ENCODE results near the gene CRB1. TPM values are rescaled to one million over a fixed set of nuclear protein-coding genes. Genes with fewer than 3 reads are reported as not detected.

CRB1 gene
- polyA plus RNA-seq, 4 donors: 2.3 to 3.7 (median 2.8) TPM

- no peak for DNase-seq (ENCODE audit: low read depth in 4 of 4, low spot score in 2 of 4)
Observed at GRCh38 chr1:197302775-197303174, 34.7 kb downstream of the CRB1 start.

DNA sequence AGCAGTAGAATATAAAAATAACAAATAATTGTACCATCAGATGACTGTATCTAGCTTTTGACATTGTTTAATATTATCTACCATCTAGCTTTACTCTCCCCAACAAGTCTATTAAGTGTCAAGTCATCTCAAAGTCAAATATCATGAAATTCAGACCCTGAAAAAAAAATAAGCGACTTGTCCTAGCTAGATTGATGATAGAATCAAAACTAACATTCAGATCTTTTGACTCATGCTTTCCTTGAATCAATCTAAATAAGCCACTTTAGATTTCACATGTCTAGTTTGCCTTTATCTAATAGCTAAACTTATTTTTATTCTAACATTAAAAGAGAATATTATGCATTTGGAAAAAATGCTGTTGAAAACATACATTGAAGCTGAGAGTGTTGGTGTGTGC, 35.4 kb downstream of the CRB1 start:
- DNase-seq (ENCODE audit: low read depth in 4 of 4, low spot score in 2 of 4): no peak

- DNase-seq (ENCODE audit: low read depth in 4 of 4, low spot score in 2 of 4): no peak
Observed at GRCh38 chr1:197304638-197305200, 36.7 kb downstream of the CRB1 start.

DNA sequence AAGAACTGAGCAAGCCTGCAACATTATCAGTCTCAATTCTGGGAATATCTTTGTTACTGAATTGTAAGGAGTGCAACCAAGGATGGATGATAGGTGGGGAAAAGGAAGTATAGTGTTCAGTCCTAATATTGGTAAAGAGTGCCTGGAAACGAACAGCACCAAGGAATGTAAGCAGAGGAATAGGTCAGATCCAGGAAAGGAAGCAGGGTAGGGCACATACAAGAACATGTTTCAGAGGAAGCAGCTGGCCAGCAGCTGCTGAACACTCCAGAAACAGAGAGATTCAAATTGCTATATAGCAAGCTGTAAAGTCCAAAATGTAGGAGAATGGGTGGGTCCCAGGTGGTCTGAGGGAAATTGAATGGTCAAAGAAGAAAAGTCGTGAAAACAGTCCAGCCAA, 37.9 kb downstream of the CRB1 start:
- no peak for DNase-seq (ENCODE audit: low read depth in 4 of 4, low spot score in 2 of 4)

- no peak for DNase-seq (ENCODE audit: low read depth in 4 of 4, low spot score in 2 of 4)
Observed at GRCh38 chr1:197306381-197307062, 38.5 kb downstream of the CRB1 start.

DNA sequence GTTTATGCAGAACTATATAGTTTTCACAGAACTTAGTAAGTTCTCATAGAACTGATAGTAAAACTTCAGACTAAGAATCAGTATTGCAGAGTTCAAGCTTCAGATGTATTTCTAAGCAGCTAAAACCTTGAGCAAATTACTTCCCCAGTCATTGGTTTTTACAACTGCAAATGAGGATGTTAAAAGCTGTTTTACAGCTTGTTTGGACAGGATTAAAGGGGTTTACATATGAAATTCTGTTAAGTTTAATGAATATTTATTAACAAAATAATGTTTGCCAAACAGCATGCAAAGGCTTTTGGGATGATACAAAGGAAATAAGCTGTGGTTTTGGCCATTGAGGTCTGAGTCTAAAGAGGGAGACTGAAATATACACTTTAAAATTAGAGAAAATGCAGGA, 39.1 kb downstream of the CRB1 start:
- DNase-seq (ENCODE audit: low read depth in 4 of 4, low spot score in 2 of 4): no peak

- no peak for DNase-seq (ENCODE audit: low read depth in 4 of 4, low spot score in 2 of 4)
Observed at GRCh38 chr1:197307551-197307950, 39.5 kb downstream of the CRB1 start.

- no peak for DNase-seq (ENCODE audit: low read depth in 4 of 4, low spot score in 2 of 4)
Observed at GRCh38 chr1:197311081-197311480, 43.0 kb downstream of the CRB1 start.

- DNase-seq (ENCODE audit: low read depth in 4 of 4, low spot score in 2 of 4): no peak
Observed at GRCh38 chr1:197312163-197312562, 44.1 kb downstream of the CRB1 start.

DNA sequence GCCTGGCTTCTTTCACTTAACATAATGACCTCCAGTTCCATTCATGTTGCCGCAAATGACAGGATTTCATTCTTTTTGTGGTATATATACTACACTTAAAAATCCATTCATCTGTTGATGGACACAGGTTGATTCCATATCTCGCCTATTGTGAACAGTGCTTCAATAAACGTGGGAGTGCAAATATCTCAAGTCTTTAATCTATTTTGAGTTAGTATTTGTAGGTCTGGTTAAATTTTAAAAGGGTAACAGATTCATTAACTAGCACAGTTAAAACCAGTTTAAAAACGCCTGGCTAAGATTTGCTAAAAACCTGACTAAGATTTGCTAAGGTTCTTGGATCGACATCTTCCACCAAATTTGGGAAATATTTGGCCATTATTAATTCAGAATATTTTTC, 45.7 kb downstream of the CRB1 start:
- no peak for DNase-seq (ENCODE audit: low read depth in 4 of 4, low spot score in 2 of 4)

DNA sequence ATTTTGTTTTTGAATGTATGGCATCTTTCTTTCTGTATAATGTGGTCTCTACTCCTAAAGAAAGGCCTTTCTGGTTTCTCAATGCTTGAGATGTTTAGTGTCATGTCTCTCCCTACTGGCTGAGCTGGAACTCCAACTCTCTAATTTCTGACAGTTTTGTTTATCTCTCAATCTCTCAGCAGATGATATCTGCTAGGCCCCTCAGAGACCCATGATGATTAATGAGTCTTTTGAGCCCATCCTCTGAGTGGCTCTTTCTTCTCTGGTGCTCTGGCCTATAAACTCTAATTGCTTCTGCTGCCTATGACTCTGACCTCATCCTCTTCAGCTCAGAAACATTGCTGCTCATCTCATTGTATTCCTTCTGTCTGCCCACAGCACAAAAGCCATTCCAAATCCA, 46.6 kb downstream of the CRB1 start:
- no peak for DNase-seq (ENCODE audit: low read depth in 4 of 4, low spot score in 2 of 4)

DNA sequence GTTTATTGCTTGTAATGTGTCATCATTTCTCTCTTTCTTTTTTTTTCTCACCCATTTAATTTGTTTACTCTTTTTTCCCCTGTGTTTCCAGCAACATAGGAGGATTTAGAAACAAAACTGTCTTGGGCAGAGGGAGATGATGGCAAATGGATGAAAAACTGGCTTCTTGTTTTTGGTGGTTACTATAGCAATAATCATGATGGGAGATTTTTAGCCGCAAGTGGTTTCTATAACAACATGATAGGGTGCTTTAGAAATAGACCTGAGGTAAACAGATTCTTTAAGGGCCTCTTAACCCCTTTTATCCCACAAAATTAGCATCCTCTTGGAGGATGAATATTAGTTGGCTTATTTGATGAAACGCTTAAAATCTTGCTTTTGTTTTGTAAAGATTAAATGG, 51.6 kb downstream of the CRB1 start:
- no peak for DNase-seq (ENCODE audit: low read depth in 4 of 4, low spot score in 2 of 4)

GRCh38 chr1:197320991-197321531, 53.0 kb downstream of the CRB1 start:
- no peak for DNase-seq (ENCODE audit: low read depth in 4 of 4, low spot score in 2 of 4)

- no peak for DNase-seq (ENCODE audit: low read depth in 4 of 4, low spot score in 2 of 4)
Observed at GRCh38 chr1:197321811-197322210, 53.8 kb downstream of the CRB1 start.

DNA sequence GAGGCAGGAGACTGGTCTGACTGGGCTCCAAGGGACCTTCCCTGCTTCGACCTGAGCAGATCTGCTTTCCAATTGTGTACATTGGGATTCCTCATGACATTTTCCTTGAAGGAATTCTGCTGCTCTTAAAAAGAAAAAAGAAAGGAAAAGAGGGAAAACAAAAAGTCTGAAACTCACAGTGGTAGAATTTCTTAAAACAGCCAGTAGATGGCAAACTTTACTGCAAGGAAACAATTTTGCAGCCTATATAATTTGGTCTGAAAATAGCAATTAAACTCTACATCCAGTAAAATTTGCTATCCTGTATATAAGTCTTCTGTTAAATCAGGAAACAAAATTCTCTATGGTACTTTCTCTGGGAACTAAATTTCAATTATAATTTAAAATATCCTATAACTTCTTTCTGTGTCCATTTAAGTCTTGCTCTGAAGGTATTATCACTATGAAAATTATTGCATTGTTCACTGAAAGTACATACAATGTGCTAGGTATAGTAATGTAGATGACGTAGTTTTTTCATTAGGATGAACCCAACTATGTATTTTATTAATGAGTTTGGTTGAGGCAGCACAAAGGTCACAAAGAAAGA, 59.8 kb downstream of the CRB1 start:
- no peak for DNase-seq (ENCODE audit: low read depth in 4 of 4, low spot score in 2 of 4)

GRCh38 chr1:197330213-197330612, 62.2 kb downstream of the CRB1 start:
- no peak for DNase-seq (ENCODE audit: low read depth in 4 of 4, low spot score in 2 of 4)

DNA sequence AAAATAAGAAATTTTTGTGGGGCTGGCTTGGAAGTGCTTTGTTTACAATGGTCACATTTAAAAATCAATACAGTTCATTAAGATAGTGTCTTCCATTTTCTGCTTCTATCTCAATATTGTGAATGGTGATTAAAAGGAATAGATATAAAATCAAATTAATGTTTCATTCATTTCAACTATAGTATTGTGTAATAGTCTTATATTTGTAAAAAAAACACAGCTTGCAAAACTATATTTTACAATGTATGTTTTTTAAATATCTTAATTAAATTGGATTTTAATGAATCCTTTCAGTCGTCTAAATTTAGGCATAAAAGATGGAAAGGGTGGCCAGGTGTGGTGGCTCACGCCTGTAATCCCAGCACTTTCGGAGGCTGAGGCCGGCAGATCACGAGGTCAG, 63.5 kb downstream of the CRB1 start:
- DNase-seq (ENCODE audit: low read depth in 4 of 4, low spot score in 2 of 4): no peak

- DNase-seq (ENCODE audit: low read depth in 4 of 4, low spot score in 2 of 4): no peak
Observed at GRCh38 chr1:197333041-197333440, 65.0 kb downstream of the CRB1 start.

DNA sequence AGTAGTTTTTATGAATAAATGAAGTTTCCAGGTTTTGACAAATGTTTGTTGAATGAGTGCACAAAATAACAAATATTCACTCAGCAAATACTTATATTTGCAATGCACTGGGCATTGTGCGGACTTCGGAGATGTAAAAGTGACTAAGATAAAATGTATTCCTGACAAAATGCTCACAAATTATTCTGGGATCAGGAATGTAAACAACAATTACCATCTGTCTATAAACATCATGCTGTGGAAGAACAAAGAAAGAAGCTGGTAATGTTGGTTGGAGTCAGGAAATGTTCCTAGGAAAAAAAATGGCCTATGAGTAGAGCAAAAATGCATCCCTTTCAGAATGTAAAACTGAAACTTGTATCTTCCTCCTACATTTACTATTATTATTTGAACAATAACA, 68.5 kb downstream of the CRB1 start:
- no peak for DNase-seq (ENCODE audit: low read depth in 4 of 4, low spot score in 2 of 4)

DNA sequence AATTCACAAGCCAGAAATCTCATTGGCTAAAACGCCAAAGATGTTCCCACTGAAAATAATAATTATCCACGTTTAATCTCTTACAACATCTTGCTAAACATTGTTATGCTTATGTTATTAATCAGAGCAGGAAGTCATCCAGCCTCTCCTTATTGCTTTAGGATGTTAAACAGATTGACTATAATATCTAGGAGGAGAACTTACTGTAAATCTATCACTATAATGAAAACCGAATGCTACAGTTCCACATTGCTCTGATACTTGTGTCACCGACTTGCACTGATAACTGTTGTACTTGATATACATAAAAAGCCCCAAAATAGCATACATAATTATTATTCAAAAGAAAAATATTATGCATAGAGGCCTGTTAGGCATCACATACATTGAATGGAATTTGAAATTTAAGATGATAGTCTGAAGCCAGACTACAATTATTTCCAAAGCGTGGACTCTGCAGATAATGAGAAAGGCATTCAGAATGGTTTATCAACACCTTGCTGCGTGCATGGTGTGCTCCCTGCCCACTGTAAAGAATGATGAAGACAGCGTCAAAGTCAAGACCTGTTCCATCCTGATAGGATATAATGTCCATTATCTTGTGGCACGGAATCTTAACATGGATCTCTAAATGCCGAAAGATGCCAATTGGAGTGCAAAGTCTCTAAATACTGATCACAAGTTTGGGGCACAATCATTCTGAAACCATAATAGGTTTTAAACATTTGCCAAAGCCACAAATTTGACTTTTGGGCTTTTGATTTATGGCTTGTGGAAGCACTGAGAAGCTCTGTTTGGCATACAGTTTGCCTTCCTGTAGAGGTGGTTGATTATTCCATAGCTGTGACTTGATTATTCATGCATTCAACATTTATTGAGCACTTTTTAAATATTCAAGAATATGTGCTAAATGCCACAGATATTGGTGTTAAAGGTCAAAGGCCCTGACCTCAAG, 71.3 kb downstream of the CRB1 start:
- DNase-seq (ENCODE audit: low read depth in 4 of 4, low spot score in 2 of 4): no peak

GRCh38 chr1:197341626-197342025, 73.6 kb downstream of the CRB1 start:
- DNase-seq (ENCODE audit: low read depth in 4 of 4, low spot score in 2 of 4): no peak
